Anterior cingulate cortex (tissue), 58 donors: ENCODE measurements around the gene AFAP1.

ENCODE experiments used
- DNase-seq, 58 donors: peaks; one replicate each; lab custom pipeline; 2025; lab: John Stamatoyannopoulos, UW

AFAP1 gene

GRCh38 chr4:7778510-7779431 lies 160.9 kb downstream of the AFAP1 start:
- no peak for DNase-seq

DNA sequence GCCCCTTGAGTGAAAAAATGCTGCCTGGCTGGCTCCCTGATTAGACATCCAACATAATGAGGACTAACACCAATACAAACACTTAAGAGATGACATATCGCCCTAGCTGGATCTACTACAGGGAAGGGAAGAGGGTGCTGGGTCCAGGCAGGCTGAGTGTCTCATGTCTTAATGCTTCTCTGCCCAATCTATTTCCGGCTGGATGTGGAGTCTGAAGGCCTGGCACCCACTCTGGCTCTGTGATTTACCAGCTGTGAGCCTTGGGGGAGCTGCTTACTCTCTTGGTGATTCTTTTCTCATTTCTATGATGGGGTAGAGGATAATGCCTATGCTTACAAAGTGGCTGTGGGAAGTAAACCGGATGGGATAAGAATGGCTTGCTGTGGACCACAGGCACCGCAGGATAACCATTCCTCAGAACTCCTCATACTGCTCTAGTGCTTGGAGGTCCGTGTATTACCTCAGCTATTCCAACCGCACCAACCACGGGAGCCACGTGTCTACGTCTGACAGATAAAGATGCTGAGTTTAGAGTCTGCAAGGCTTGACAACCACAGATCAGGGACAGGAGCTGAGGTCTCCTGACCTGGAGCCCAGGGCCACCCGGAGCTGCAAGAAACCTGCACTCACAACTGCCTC lies 161.7 kb downstream of the AFAP1 start:
- DNase-seq: no peak

- no peak for DNase-seq
Observed at GRCh38 chr4:7777017-7777710, 162.5 kb downstream of the AFAP1 start.

DNA sequence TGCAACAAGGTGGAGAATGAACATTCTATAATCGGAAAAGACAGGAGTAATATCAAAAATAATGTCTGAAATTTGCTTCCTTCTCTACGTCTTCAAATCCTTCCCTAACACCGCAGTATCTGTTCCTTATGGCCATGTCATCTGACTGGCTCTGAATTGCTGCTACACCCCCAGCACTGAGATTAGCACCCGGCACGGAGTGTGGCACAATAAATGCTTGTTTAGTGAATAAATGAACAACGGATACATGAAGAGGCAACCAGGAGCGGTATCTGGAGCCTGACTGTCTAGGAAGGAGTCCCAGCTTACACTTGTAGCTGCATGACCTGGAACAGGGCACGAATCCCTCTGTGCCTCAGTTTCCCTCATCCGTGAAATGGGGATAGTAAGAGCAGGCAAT lies 164.3 kb downstream of the AFAP1 start:
- DNase-seq: no peak

GRCh38 chr4:7774301-7775294 lies 165.1 kb downstream of the AFAP1 start:
- DNase-seq: peak in 2 of 58 donors; percentile 11 to 23

GRCh38 chr4:7773401-7774180 lies 166.1 kb downstream of the AFAP1 start:
- no peak for DNase-seq

DNA sequence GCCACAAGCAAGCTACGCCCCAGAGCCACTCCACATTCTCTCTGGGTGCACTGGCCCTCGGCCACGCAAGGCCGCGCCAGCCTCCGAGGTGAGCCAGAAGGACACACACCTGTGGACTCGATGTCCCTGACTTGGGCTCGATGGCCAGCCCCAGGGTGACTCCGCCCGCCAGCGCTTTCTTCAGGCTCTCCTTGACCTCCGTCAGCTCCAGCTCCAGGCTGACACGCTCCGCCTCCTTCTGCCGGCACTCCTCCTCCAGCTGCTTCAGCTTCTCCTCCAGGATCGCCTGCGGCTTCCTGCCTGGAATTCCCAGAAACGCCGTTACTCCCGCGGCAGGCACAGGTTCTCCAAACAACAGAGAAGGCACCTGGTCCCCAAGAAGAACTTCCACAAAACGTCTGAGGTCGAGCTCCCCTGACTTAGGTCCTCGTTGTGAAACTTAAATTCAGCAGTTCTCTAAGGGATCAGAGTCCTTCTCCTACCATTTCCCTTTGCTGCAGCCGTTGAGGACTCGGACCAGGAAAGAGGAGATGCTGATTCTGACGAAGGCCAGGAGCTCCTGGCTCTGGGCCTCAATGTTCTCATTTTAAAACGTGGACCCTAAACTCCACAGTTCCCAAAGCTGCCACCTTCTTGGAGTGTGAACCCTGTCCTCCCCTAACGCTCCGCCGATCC lies 166.8 kb downstream of the AFAP1 start:
- DNase-seq: no peak

DNA sequence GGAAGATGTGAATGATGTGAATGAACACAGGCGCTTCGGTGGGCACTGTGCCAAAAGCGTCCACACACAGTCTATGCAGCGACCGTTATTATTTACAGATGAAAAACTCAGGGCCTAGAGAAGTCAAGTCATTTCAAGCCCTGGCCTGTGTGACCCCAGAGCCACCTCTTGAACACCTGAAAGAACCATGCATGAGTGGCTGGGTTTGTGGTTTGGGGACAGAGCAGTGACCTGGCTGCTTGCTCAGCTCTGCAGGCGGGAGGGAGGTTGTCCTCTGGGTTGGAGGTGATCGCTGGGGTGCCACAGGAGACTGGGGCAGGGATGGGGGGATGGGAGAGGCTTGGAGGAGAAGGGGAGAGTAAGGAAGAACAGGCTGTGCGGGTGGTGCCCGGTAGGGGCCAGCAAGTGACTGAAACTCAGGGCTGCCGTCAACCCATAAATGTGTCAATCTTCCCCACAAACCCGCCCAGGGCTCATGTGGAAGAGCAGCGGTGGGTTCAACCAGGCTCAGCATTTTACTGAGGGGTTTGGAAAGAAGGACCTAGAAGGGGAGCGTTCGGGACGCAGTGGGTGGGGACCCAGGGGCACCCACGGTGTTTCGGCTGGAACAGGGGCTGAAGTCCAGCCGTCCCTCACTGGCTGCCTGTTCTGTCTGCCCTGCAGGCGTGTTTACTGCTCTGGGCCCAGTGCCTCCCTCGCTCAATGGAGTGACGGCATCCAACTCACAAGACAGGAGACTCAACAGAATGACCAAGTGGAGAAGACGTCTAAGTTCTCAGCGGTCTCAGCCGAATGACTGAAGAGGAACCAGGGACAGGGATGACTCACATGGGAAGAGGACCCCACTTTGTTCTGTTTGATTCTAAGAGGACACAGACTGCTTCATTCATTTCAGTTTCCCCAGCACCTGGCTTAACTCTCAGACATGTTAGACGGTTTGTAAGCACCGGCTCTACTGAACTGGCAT lies 167.8 kb downstream of the AFAP1 start:
- peak in 2 of 58 donors; percentile 19 to 22 for DNase-seq

DNA sequence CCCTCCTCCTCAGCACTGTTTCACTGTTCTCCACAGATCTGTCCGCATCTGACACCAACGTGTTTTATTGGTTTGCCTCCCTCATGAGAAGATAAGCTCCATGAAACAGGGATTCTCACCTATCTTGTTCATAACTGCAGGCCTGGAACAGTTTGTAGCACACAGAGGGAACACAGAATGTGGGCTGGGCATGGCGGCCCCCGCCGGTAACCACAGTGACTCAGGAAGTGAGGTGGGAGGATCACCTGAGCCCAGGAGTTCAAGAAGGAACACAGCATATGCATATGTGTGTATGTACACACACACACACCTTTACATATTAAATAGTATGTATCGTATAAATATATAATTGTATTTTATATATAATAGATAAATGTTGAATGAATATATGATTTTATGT lies 168.6 kb downstream of the AFAP1 start:
- DNase-seq: peak in 2 of 58 donors; percentile 33 to 48

GRCh38 chr4:7770224-7771050 lies 169.2 kb downstream of the AFAP1 start:
- DNase-seq: no peak

- peak in 14 of 58 donors; percentile 25 to 64 (median 42) for DNase-seq
Observed at GRCh38 chr4:7769396-7770223, 170.1 kb downstream of the AFAP1 start.

GRCh38 chr4:7768736-7769135 lies 170.9 kb downstream of the AFAP1 start:
- DNase-seq: no peak

DNA sequence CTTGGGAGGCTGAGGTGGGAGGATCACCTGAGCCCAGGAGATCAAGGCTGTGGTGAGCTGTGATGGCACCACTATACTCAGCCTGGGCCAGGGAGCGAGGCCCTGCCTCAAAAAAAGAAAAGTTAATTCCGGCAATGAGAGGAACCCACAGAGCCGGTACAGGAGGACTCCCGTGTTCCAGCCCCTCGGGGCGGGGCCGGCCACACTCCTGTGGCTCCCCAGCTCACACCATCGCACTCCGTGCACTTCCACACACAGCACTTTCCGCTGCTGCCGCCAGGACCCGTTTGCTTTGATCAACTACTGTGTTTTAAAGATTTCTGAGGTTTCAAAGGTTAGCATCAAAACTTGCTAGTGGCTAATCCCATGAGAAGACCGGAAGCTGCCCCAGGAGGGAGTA lies 171.7 kb downstream of the AFAP1 start:
- DNase-seq: no peak

- no peak for DNase-seq
Observed at GRCh38 chr4:7767526-7767925, 172.1 kb downstream of the AFAP1 start.

DNA sequence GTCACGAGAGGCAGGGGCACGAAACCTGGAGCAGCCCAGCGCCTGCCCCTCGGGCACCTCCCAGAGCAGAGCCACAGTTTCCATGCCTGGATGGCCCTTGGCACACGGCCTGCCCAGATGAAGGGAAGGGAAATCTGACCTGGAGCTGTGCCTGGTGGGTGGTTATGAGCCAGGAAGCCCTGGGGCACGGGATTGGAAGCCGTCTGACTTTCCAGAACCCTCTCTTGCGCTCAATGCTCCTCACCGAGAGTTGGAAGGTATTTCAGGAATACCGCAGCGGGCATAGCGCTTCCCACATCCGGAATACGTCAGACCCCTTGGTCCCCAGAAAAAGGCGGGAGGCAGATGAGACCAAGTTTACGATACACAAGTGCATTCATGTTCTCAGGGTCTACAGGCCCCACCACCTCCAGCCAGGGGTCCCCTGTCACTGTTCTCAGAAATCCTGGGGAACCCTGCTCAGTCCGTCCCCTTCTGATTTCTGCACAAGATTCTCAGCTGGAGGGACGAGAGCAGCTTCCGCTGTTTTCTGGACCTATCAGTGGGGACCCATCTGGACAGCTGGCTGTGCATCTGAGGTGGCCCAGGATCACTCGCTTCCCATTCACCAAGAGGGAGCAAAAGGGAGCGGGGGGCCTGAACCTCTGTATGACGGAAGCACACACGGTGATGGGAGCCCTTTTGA lies 172.9 kb downstream of the AFAP1 start:
- no peak for DNase-seq
